CD4-positive, alpha-beta T cell treated with Interleukin-17A for 4 hours (primary cell): ENCODE measurements around the gene TMEM145.

Source experiments
- DNase-seq: peaks from one replicate; pipeline ENCODE4 v3.0.0-alpha.2; 2020; ENCODE audit warnings: mixed read lengths

TMEM145 gene

DNA sequence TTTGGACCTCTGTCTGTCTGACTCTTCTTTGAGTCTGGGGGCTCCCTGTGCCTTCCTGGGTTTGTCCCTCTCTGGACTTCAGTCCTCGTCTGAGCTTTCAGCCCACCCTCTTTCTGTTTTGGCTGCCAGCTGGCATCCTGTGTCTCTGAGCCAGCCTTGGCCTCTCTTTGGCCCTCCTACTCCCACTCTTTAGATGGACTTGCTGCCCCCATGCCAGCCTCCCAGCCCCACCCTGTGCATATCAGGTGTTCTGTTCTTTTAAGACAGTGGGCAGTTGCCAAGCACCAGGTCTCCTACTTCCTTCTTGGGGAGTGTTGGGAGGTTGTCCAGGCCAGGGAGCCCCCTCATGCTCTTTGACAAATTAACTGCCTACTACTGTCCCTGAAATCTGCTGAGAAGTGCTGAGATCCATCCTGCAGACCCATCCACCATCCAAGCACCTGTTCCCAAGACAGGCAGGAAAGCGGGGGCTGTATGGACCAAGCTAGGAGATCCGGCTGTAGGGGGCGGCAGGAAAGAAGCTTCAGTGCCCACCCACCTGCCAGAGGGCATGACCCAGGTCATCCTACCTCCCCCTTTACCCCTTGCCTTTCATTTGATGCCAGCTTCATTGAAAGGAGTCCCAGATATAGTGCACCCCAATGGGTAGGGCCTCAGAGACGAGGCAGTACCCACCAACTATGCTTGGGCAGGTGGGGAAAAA, 34.5 kb upstream of the TMEM145 start:
- no peak for DNase-seq

DNA sequence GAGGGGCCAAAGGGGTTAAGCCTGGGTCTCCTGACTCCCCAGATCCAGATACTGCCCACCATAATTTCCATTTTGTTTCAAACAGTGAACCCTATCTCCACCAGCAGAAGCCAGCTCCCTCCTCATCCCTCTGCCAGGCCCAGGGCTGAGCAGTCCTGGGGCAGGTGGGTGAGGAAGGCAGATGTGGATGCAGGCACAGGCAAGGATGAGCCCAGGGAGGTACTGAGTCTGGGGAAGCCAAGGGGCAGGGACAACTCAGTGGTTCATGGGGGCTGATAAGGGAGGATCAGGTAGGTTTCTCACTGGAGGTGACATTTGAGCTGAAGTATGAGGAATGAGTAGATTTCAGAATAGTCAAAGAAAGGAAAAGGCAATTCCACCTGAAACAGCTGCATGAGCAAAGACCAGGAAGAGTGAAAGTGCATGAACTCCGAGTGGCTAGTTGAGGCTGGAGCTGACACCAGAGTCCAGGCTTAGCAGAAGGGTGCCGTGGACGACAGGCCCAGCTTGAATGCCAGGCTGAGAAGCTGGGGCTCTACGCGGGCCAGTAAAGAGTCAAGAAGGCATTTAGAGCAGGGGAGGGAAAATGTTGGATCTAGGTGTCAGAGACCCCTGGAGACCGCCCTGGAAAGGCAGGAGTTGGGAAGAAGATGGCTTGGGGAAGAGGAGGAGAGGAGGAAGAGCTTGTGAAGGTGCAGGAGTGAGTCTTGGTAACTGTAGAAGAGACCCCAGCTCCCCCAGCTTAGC, 33.8 kb upstream of the TMEM145 start:
- DNase-seq: no peak

DNA sequence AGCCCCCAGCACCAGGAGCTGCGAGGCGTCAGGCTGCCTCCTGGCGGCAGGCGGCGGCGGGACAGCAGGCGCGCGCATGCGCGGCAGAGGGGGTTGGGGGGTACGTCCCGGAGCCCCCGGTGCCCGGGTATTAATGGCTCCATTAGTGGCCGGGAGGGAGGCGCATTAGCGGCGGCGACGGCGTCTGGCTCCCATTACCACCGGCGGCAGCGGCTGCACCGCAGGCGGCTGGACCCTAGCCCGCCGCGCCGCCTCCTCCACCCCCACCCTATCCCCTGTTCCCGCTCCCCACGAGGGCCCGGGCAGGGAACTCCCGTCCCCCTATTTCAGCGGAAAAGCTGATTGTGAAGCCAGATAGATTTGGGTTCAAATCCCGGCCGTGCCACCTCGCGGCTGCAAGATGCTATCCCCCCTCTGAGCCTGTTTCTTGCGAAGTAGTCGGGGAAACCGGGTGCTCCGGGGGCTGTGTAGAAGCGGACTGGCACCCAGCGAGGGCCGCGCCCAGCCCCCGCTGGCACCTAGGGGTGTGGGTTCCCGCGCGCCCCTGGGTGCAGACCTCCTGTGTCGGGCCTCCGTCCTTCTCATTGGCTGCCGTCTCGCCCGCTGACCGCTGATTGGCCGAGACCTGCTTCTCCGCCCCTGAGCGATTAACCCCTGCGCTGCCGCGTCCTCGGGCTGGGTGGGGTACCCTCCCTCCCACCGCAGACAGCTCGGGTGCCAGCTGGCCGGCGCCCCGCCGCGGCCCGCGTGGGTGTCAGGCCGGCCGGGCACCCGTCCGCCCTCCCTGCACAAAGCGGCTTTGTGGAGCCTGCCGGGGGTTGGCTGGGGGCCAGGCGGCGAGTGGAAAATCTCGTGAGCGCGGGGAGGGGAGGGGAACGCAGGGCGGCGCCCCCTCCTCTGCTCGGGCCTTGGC, 33.0 kb upstream of the TMEM145 start:
- peak; percentile 87 for DNase-seq

- peak; percentile 50 for DNase-seq
Measured at GRCh38 chr19:42280815-42281145, 32.3 kb upstream of the TMEM145 start.

DNA sequence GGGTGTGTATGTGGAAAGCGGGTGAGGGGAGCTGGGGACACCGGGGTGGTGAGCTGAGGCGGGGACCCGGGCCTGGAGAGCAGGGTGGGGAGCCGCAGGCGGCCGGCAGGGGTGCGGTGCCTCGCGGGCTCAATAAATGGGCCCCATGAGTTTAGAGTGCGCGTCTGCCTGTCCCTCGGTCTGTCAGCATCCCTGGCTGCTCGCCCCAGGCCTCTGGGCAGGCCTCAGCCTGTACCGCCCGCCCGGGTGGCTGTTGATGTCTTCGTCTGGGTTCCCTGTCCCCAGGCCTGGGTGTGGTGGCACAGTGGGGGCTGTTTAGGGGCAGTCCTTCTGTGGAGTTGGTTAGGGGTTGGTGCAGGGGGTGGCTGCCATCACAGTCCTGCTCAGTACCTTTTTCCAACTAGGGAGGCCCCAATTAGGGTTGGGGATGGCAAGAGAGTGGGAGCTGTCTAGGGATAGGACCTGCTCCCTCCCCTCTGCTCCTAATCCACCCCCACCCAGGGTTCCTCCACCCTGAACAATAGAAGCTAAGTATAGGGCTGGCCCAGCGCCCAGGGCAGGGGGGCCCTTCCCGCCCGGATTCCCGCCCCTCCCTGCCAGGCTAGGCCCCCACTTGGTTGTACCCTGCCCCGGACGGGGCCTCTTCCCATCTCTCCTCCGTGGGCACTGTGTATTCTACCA, 31.8 kb upstream of the TMEM145 start:
- no peak for DNase-seq

DNA sequence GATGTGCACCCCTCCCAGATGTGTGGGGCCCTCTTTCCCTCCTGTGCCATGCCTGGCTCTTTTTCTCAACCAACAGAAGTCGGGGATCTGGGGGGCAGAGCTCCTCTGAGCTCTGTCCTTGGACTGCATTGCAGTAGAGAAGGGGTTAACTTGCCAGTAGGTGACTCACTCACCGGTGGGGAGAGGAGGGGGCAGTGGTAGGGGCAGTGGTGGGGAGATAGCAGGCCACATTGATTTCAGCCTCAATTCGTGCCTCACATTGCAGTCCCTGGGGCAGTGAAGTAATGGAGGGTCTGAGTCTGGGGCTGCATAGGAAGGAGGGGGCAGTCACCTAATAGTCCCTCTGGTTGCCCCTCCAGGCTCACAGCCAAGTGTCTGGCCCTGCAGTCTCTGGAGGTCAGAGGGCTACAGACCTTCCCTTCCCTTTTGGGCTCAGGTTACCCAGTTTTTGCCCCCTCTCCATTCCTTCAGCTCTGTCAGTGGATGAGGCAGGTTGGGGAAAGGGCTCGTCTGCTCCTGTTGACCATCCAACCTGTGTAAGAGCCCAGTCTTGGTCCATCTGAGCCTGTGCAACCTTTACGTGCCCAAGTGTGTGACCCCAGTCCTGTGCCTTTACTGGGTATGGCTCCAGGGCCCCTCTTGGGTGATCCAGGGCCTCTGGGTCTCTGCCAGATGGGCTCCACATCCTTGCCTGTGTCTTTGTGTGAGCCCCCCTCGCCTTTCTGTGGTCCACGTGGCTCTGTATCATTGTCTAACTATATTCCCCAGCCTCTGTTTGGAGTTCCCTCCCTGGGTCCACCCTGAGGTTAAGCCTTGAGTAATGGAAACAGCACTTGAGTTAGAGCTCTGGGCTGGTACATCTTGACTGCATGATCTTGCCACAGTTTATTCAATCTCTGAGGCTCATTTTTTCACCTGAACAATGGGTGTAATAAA, 31.0 kb upstream of the TMEM145 start:
- peak; percentile 30 for DNase-seq

GRCh38 chr19:42282819-42283187, 30.3 kb upstream of the TMEM145 start:
- DNase-seq: no peak

DNA sequence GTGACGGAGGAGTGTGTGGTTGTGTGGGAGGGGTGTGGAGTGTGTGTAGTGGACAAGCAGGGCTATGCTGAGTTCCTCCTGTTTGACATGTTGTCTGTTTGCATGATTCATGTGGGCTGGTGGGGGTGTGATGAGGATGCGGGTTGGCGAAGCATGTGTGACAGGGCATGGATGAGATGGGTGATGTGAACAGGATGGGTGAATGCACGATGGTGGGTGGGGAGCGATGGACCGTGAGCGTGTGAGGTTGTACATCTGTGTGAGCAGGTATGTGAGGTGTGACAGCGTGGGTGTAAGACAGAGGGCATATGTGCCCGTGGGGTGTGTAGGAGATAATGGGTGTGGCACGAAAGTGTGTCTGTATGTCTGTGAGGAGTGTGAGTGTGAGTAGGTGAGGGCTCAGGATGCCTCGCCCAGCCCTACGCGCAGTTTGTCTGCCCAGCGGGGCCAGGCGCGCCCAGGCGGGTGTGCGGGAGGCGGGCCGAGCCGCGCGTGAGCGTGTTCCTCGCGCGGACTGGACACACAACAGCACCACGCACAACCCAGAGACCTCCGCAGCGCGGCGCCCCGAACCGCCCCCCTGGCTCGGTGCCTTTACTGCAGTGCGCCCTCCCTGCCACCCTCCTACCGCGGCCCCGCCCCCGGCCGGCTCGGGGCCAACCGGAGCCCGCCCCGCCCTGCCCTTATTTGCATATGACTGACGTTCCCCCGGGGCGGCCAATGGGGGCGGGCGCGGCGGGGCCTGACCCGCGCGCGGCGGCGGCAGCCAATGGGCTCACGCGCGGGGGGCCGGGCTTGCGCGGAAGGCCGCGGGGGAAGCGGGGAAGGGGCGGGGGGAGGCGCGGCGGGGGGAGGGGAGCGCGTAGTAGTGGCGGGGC, 29.7 kb upstream of the TMEM145 start:
- DNase-seq: peak; percentile 98

DNA sequence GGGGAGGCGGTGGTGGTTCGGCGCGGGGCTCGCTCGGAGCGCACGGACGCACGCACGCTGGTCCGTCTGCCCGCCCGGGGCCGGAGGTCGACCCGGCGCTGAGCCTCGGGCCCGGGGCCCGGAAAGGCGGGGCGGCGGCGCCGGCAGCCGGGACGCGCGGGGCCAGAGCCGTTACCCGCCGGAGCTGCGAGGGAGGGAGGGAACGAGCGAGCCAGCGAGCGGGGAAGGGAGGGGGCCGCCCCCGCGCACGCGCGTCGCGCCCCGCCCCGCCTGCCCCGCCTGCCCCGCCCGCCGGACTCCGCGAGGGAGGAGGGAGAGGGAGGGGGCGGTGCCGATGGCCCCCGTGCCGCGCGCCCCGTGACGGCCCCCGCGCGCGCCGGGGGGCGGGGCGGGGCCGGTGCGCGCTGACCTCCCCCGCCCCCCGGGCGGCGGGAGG, 29.0 kb upstream of the TMEM145 start:
- peak; percentile 93 for DNase-seq

DNA sequence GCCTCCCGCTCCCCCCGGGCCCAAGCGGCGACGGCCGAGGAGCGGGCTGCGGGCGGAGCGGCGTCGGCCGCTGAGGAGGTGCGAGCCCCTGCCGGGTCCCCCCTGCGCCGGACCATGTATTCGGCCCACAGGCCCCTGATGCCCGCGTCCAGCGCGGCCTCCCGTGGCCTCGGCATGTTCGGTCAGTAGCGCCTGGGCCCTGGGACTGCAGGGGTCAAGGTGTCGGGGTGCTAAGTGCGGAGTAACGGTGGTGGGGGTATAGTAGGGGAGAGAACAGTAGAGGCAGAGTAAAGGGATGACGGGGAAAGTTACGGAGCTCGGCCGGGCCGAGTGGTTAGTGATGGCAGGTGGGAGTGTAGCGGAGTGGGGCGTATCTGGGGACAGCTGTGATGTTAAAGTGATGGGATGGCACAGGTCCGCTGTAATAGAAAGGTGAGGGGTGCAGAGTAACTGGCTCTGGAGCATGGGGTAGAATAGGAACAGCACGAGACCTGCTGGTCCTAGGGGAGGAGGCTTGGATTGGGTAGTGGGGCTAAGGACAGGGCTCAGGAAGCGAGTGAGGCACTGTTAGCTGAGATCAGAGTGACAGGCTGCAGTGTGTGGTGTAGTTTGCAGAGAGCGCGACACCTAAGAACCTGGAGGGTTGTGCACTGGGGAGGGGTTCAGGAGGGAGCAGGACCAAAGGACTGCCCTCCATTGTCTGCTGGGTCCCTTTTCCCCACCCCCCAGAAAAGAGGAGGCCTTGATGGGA, 28.3 kb upstream of the TMEM145 start:
- peak; percentile 37 for DNase-seq

DNA sequence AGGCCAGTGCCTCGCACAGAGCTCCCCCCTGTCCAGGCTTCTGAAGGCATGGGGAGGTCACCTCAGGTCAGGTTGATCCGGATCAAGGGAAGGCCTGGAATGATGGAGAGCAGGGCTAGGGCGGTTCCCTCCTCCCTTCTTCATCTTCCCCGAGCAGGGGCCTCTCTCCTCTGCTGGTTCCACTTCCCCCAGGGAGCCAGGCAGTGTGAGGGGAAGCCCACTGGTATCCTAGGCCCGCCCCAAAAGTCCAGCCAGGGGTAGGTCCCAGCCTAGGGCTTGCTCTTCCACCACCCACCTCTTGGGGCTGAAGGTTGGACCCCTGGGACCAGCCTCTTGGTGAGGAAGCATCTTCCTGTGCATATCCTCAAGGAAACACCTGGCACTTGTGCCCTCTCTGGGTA, 27.6 kb upstream of the TMEM145 start:
- DNase-seq: no peak

DNA sequence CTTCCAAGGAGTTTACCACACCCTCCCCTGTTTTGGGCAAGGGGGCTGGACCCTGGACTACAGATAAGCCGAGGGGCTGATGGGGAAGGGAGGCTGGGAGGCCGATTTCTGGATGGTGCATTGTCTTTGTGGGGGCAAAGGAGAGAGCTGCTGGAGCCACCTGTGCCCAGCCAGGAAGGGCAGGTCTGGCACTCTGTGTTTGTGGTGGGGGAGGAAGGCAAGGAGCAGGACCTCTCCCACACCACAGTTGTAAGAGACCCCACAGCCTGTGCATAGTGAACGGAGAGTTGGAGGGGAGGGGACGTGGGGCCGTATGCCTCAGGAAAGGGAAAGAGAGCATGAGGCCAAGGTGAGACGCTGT, 27.1 kb upstream of the TMEM145 start:
- DNase-seq: no peak

DNA sequence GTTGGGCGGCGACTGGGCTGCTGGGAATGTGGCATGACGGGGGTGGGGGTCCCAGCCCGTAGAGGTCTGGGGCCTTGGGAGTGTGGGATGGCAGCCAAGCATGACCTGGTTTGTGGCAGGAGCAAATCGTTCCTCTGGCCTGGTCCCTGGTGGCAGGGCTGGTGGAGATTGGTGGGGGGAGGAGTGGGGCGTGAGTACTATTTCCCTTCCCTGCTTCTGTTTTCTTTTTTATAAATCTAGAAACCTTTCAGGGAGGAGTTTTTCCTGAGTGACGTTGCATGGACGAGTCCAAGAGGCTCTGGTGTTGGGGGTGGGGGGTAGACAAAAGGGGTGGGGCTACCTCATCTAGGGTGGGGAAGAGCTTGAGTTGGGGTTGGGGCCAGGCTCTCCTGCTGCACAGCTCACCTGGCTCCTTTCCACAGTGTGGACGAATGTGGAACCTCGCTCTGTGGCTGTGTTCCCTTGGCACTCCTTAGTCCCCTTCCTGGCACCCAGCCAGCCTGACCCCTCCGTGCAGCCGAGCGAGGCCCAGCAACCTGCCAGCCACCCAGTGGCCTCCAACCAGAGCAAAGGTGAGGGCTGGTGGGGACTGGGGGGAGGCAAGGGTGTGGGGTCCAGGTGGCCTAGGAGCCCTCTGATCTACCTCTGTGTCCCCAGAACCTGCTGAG, 26.6 kb upstream of the TMEM145 start:
- DNase-seq: no peak

DNA sequence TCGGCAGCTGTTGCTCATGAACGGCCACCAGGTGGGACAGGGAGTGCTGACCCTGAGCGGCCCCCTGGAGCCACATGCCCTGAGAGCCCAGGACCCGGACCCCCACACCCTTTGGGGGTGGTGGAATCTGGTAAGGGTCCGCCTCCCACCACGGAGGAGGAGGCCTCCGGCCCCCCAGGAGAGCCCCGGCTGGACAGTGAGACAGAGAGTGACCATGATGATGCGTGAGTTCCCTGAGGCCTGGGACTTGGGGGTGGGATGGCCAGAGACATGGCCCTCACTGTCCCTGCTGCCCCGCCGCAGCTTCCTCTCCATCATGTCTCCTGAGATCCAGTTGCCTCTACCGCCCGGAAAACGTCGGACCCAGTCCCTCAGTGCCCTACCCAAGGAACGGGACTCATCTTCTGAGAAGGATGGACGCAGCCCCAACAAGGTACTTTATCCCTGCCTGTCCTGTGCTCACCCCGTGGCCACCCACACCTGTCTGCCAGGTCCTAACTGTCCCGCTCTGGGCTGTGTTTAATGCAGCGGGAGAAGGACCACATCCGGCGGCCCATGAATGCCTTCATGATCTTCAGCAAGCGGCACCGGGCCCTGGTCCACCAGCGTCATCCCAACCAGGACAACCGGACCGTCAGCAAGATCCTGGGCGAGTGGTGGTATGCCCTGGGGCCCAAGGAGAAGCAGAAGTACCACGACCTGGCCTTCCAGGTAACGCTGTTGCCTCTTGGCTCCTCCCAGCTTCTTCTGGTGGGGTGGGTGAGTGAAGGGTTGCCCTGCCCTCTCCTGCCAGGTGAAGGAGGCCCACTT, 25.9 kb upstream of the TMEM145 start:
- DNase-seq: no peak

DNA sequence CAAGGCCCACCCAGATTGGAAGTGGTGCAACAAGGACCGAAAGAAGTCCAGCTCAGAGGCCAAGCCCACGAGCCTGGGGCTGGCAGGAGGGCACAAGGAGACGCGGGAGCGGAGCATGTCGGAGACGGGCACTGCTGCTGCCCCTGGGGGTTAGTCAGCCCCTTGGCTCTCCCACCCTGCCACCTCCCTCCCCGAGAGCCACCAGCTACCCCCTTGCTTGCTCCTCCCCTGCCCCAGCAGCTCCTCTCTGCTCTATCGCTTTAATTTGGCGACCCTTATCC, 25.3 kb upstream of the TMEM145 start:
- no peak for DNase-seq

GRCh38 chr19:42288387-42288786, 24.7 kb upstream of the TMEM145 start:
- no peak for DNase-seq

- no peak for DNase-seq
Measured at GRCh38 chr19:42288881-42289555, 24.1 kb upstream of the TMEM145 start.

GRCh38 chr19:42289556-42290041, 23.5 kb upstream of the TMEM145 start:
- DNase-seq: no peak
